ENCODE measurements around the gene TMEM80. TPM values are rescaled to one million over a fixed set of nuclear protein-coding genes. Genes with fewer than 3 reads are reported as not detected.

Gene TMEM80
- total and polyA plus RNA-seq, 4 donors, result 5.1 to 12.4 (median 8.2) TPM

GRCh38 chr11:719214-720016 is 23.8 kb downstream of the TMEM80 start:
- no peak overlapping the region for H3K4me3 ChIP-seq (ENCODE audit: low read depth in 1 of 3, low read length in 3 of 3)
- no peaks in the 10 kb centered on the region for H3K27me3 ChIP-seq (ENCODE audit: control insufficient read depth in 4 of 4, insufficient read depth in 4 of 4, low read length in 3 of 4)
- peaks cover 2 to 34% (median 17%) of the 10 kb centered on the region in 4 donors for H3K36me3 ChIP-seq (ENCODE audit: control insufficient read depth in 4 of 4, insufficient read depth in 3 of 4, low read depth in 1 of 4, low read length in 3 of 4)
- no peak overlapping the region for H3K9ac ChIP-seq (ENCODE audit: low read depth in 1 of 2, low read length in 2 of 2)
- no peak for TF ChIP-seq TAF1 (conservative IDR thresholded peaks at IDR 0.05)
- no peak for TF ChIP-seq RXRA (IDR thresholded peaks at IDR 0.05)
- no peak for TF ChIP-seq GABPA (IDR thresholded peaks at IDR 0.05 in 1 of 2, conservative IDR thresholded peaks at IDR 0.05 in 1 of 2)
- no peak for TF ChIP-seq ATF3 (IDR thresholded peaks at IDR 0.05)
- no peak for TF ChIP-seq EGR1 (IDR thresholded peaks at IDR 0.05; ENCODE audit: low read depth in 2 of 2)
- TF ChIP-seq, protein P1, sequence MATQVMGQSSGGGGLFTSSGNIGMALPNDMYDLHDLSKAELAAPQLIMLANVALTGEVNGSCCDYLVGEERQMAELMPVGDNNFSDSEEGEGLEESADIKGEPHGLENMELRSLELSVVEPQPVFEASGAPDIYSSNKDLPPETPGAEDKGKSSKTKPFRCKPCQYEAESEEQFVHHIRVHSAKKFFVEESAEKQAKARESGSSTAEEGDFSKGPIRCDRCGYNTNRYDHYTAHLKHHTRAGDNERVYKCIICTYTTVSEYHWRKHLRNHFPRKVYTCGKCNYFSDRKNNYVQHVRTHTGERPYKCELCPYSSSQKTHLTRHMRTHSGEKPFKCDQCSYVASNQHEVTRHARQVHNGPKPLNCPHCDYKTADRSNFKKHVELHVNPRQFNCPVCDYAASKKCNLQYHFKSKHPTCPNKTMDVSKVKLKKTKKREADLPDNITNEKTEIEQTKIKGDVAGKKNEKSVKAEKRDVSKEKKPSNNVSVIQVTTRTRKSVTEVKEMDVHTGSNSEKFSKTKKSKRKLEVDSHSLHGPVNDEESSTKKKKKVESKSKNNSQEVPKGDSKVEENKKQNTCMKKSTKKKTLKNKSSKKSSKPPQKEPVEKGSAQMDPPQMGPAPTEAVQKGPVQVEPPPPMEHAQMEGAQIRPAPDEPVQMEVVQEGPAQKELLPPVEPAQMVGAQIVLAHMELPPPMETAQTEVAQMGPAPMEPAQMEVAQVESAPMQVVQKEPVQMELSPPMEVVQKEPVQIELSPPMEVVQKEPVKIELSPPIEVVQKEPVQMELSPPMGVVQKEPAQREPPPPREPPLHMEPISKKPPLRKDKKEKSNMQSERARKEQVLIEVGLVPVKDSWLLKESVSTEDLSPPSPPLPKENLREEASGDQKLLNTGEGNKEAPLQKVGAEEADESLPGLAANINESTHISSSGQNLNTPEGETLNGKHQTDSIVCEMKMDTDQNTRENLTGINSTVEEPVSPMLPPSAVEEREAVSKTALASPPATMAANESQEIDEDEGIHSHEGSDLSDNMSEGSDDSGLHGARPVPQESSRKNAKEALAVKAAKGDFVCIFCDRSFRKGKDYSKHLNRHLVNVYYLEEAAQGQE (IDR thresholded peaks at IDR 0.05), result no peak
- TF ChIP-seq, protein P2, sequence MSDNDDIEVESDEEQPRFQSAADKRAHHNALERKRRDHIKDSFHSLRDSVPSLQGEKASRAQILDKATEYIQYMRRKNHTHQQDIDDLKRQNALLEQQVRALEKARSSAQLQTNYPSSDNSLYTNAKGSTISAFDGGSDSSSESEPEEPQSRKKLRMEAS (IDR thresholded peaks at IDR 0.05), result no peak
- no peak for TF ChIP-seq YY1 (IDR thresholded peaks at IDR 0.05)
- no peak for TF ChIP-seq JUND (IDR thresholded peaks at IDR 0.05)
- TF ChIP-seq FOXA1 (IDR thresholded peaks at IDR 0.05), result no peak
- TF ChIP-seq HNF4G (IDR thresholded peaks at IDR 0.05), result no peak
- TF ChIP-seq NR2F2 (IDR thresholded peaks at IDR 0.05), result no peak
- TF ChIP-seq, protein P3, sequence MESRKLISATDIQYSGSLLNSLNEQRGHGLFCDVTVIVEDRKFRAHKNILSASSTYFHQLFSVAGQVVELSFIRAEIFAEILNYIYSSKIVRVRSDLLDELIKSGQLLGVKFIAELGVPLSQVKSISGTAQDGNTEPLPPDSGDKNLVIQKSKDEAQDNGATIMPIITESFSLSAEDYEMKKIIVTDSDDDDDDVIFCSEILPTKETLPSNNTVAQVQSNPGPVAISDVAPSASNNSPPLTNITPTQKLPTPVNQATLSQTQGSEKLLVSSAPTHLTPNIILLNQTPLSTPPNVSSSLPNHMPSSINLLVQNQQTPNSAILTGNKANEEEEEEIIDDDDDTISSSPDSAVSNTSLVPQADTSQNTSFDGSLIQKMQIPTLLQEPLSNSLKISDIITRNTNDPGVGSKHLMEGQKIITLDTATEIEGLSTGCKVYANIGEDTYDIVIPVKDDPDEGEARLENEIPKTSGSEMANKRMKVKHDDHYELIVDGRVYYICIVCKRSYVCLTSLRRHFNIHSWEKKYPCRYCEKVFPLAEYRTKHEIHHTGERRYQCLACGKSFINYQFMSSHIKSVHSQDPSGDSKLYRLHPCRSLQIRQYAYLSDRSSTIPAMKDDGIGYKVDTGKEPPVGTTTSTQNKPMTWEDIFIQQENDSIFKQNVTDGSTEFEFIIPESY (IDR thresholded peaks at IDR 0.05), result no peak
- no peak for TF ChIP-seq RAD21 (IDR thresholded peaks at IDR 0.05)
- no peak for TF ChIP-seq SP1 (IDR thresholded peaks at IDR 0.05)
- TF ChIP-seq, protein P4, sequence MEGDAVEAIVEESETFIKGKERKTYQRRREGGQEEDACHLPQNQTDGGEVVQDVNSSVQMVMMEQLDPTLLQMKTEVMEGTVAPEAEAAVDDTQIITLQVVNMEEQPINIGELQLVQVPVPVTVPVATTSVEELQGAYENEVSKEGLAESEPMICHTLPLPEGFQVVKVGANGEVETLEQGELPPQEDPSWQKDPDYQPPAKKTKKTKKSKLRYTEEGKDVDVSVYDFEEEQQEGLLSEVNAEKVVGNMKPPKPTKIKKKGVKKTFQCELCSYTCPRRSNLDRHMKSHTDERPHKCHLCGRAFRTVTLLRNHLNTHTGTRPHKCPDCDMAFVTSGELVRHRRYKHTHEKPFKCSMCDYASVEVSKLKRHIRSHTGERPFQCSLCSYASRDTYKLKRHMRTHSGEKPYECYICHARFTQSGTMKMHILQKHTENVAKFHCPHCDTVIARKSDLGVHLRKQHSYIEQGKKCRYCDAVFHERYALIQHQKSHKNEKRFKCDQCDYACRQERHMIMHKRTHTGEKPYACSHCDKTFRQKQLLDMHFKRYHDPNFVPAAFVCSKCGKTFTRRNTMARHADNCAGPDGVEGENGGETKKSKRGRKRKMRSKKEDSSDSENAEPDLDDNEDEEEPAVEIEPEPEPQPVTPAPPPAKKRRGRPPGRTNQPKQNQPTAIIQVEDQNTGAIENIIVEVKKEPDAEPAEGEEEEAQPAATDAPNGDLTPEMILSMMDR (IDR thresholded peaks at IDR 0.05; ENCODE audit: low read depth, low read length, missing input control), result no peak
- TF ChIP-seq FOXA2 (IDR thresholded peaks at IDR 0.05), result no peak
- TF ChIP-seq HNF4A (conservative IDR thresholded peaks at IDR 0.05), result no peak
- no peak for DNase-seq (ENCODE audit: low spot score)
- no peaks in the 10 kb centered on the region for H3K9me3 ChIP-seq (ENCODE audit: control insufficient read depth in 4 of 4, low read length in 3 of 4)
- H3K27ac ChIP-seq (ENCODE audit: low read depth in 1 of 2, low read length in 2 of 2), result no peak overlapping the region
- WGBS, result 87% methylated on average over 34 of the region's 34 CpGs
- H3K4me1 ChIP-seq (ENCODE audit: control insufficient read depth in 4 of 4, insufficient read depth in 4 of 4, low read length in 3 of 4), result peaks cover 7 to 16% (median 10%) of the 10 kb centered on the region in 4 donors

All from liver (tissue), 9 donors.